ENCODE data around the gene STXBP5L.

DNA sequence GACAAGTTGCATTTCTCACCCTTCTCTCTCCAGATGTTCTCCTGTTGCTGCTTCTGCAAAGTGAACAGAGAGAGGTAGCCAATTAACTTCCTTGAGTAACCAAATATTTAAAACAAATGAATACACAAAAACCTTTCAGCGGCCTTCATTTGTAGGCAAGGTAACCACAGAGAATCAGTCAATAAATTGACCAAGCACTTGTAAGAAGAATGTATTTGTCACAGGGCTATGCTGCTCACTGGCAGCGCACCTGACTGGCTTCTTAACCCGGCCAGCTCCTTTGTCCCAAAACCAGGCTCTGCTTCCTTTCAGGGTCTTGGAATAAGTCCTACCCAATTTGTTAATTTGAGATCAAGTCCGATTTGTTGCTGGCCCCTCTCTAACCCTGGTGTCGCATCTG is 43.5 kb upstream of the STXBP5L start:
- TF ChIP-seq, protein P1, sequence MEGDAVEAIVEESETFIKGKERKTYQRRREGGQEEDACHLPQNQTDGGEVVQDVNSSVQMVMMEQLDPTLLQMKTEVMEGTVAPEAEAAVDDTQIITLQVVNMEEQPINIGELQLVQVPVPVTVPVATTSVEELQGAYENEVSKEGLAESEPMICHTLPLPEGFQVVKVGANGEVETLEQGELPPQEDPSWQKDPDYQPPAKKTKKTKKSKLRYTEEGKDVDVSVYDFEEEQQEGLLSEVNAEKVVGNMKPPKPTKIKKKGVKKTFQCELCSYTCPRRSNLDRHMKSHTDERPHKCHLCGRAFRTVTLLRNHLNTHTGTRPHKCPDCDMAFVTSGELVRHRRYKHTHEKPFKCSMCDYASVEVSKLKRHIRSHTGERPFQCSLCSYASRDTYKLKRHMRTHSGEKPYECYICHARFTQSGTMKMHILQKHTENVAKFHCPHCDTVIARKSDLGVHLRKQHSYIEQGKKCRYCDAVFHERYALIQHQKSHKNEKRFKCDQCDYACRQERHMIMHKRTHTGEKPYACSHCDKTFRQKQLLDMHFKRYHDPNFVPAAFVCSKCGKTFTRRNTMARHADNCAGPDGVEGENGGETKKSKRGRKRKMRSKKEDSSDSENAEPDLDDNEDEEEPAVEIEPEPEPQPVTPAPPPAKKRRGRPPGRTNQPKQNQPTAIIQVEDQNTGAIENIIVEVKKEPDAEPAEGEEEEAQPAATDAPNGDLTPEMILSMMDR (conservative IDR thresholded peaks at IDR 0.05; ENCODE audit: low read length) = no peak
- no peak for TF ChIP-seq EZH2phosphoT487 (IDR thresholded peaks at IDR 0.05; ENCODE audit: borderline replicate concordance, low read depth, low read length)

Measured in OCI-LY7 (cell line).